Endothelial cell of umbilical vein (primary cell): Measurements from ENCODE around the gene LRRC14B. TPM values are rescaled to one million over a fixed set of nuclear protein-coding genes. Genes with fewer than 3 reads are reported as not detected.

Experiments used
- BruUV-seq: library from RNA; stranded (reverse); fragments of 400-500 nt; replicated peaks from 2 replicates; lab custom pipeline; 2021; lab: Mats Ljungman, UMichigan
- CTCF ChIA-PET: fragments of 300-600, 350-600 bp; sonication (Branson Sonifier 250); formaldehyde crosslinking; loops from one replicate; lab custom pipeline; 2021; ENCODE audit warnings: antibody characterized with exemption, inconsistent platforms; lab: Charles Lee
- POLR2A ChIA-PET: fragments of 300-600, 350-600 bp; sonication (Branson Sonifier 250); formaldehyde crosslinking; loops from one replicate; lab custom pipeline; 2021; ENCODE audit warnings: antibody characterized with exemption, inconsistent platforms; lab: Charles Lee
- DNase-seq: peaks from one replicate; pipeline ENCODE4 v3.0.0-alpha.2; 2011; ENCODE audit warnings: low read depth, low spot score
- FAIRE-seq: peaks from 2 replicates; lab custom pipeline; 2011; peaks lifted over from hg19 to GRCh38; lab: Jason Lieb, UNC
- H2AFZ ChIP-seq: 2 replicates; pipeline ENCODE4 v1.6.0; 2012; ENCODE audit warnings: low read depth, low read length, control low read depth, inconsistent platforms
- H3K27ac ChIP-seq: 2 replicates; pipeline ENCODE4 v1.5.1; 2011; ENCODE audit warnings: low read depth, mild to moderate bottlenecking, control low read depth, low read length, moderate library complexity; ENCODE audit not compliant: insufficient read depth
- H3K27me3 ChIP-seq, 2 experiments: 2 replicates each; pipeline versions ENCODE4 v1.6.0 to v1.6.1; 2011; ENCODE audit warnings: low read length in 2 of 2, mixed read lengths in 1 of 2; ENCODE audit not compliant: control insufficient read depth in 2 of 2, insufficient read depth in 2 of 2
- H3K36me3 ChIP-seq, 2 experiments: 2 replicates in 1 of 2; 3 replicates in 1 of 2; pipeline ENCODE4 v1.5.1; 2011; ENCODE audit warnings: low read length in 2 of 2, mild to moderate bottlenecking in 1 of 2, moderate library complexity in 1 of 2; ENCODE audit not compliant: control insufficient read depth in 2 of 2, insufficient read depth in 2 of 2; ENCODE audit errors: extremely low read depth in 1 of 2
- H3K4me1 ChIP-seq: 3 replicates; pipeline ENCODE4 v1.5.1; 2011; ENCODE audit warnings: mild to moderate bottlenecking, low read length; ENCODE audit not compliant: control insufficient read depth, insufficient read depth; ENCODE audit errors: extremely low read depth
- H3K4me2 ChIP-seq: 2 replicates; pipeline ENCODE4 v1.6.1; 2011; ENCODE audit warnings: low read length, control low read depth, mixed read lengths; ENCODE audit not compliant: insufficient read depth
- H3K4me3 ChIP-seq, 3 experiments: fragments of 200-600 bp in 1 of 3; sonication (generic), shearing (Covaris generic) in 1 of 3; replicated peaks in 1 of 3; 2 replicates each; pipeline ENCODE4 v1.5.1; 2011 to 2016; ENCODE audit warnings: control low read depth in 3 of 3, low read length in 3 of 3, mild to moderate bottlenecking in 2 of 3, inconsistent platforms in 1 of 3, low read depth in 1 of 3, moderate library complexity in 1 of 3; ENCODE audit not compliant: insufficient read depth in 1 of 3
- H3K79me2 ChIP-seq: 2 replicates; pipeline ENCODE4 v1.6.0; 2012; ENCODE audit warnings: low read length, inconsistent platforms; ENCODE audit not compliant: control insufficient read depth, insufficient read depth
- H3K9ac ChIP-seq: replicated peaks from 2 replicates; pipeline ENCODE3; 2011; ENCODE audit warnings: low read length, control low read depth; ENCODE audit not compliant: insufficient read depth; ENCODE audit errors: extremely low read depth
- H3K9me1 ChIP-seq: replicated peaks from 3 replicates; pipeline ENCODE4 v1.6.0; 2011; ENCODE audit warnings: mild to moderate bottlenecking, low read length; ENCODE audit not compliant: control insufficient read depth, insufficient read depth; ENCODE audit errors: extremely low read depth
- H3K9me3 ChIP-seq: replicated peaks from 2 replicates; pipeline ENCODE4 v1.5.1; 2012; ENCODE audit warnings: low read length, inconsistent platforms; ENCODE audit not compliant: control insufficient read depth, insufficient read depth
- H4K20me1 ChIP-seq: replicated peaks from 2 replicates; pipeline ENCODE3; 2011; ENCODE audit warnings: mild to moderate bottlenecking, low read length; ENCODE audit not compliant: control insufficient read depth, insufficient read depth; ENCODE audit errors: extremely low read depth
- EZH2 ChIP-seq: IDR thresholded peaks from 2 replicates; pipeline ENCODE4 v1.6.1; 2012; ENCODE audit warnings: borderline replicate concordance, low read depth, mild to moderate bottlenecking, moderate library complexity, low read length, inconsistent platforms; ENCODE audit not compliant: severe bottlenecking
- FOS ChIP-seq: IDR thresholded peaks from 2 replicates; pipeline ENCODE4 v1.6.1; 2011; ENCODE audit warnings: mild to moderate bottlenecking, low read length, moderate library complexity, borderline replicate concordance; ENCODE audit not compliant: insufficient read depth
- GATA2 ChIP-seq: IDR thresholded peaks from 2 replicates; pipeline ENCODE4 v1.7.0; 2011; ENCODE audit warnings: low read depth, mild to moderate bottlenecking, moderate library complexity, mixed read lengths, low read length; ENCODE audit not compliant: insufficient read length, insufficient read depth
- JUN ChIP-seq: IDR thresholded peaks from 2 replicates; pipeline ENCODE4 v1.6.1; 2011; ENCODE audit warnings: borderline replicate concordance, low read depth; ENCODE audit not compliant: insufficient read length, insufficient read depth
- MYC ChIP-seq: IDR thresholded peaks from one replicate; pipeline ENCODE4 v1.6.1; 2011; ENCODE audit warnings: mild to moderate bottlenecking, low read depth, low read length
- POLR2A ChIP-seq: IDR thresholded peaks from 2 replicates; pipeline ENCODE4 v1.6.1; 2012; ENCODE audit warnings: low read depth, mild to moderate bottlenecking, control low read depth, low read length
- POLR2AphosphoS5 ChIP-seq: IDR thresholded peaks from 2 replicates; pipeline ENCODE4 v1.6.1; 2012; ENCODE audit warnings: low read depth, mild to moderate bottlenecking, control low read depth, low read length, moderate library complexity; ENCODE audit not compliant: insufficient read depth
- dilution Hi-C: fragments of 300-500 bp; cut with MboI; formaldehyde crosslinking; loops from one replicate; pipeline ENCODE4 v1.15.0; 2019; ENCODE audit warnings: low sequenced_read_pairs; ENCODE audit not compliant: extremely low pct_ligation_motif_present
- intact Hi-C: fragments of 100-400 bp; cut with micrococcal nuclease; formaldehyde crosslinking; loops from one replicate; pipeline ENCODE4 v1.10.0; 2022
- polyA plus RNA-seq, 4 experiments: library from polyadenylated mRNA; depleted of rRNA in 3 of 4; stranded (reverse) in 3 of 4; unstranded in 1 of 4; fragments of >200 nt; gene quantifications; 2 replicates each; pipeline versions ENCODE4 v1.2.1 to v1.2.3, GENCODE V29; 2011 to 2012; ENCODE audit warnings: missing spikeins in 1 of 4
- total RNA-seq: library from RNA; stranded (reverse); gene quantifications from 2 replicates; pipeline ENCODE4 v1.2.3, GENCODE V29; 2021
- TF ChIP-seq, protein P1 (sequence below): IDR thresholded peaks from 2 replicates; pipeline ENCODE4 v1.6.1; 2011; ENCODE audit not compliant: insufficient read depth, insufficient read length
- TF ChIP-seq, protein P2 (sequence below), 2 donors: IDR thresholded peaks; 1 replicate in 1 of 2; 2 replicates in 1 of 2; pipeline ENCODE4 v1.5.1; 2011; ENCODE audit warnings: low read length in 2 of 2, mild to moderate bottlenecking in 2 of 2, moderate library complexity in 2 of 2, control low read depth in 1 of 2, inconsistent platforms in 1 of 2, low read depth in 1 of 2; ENCODE audit not compliant: insufficient read depth in 1 of 2; ENCODE audit errors: extremely low read depth in 1 of 2

LRRC14B gene
- total and polyA plus RNA-seq, 2 donors (not counting 3 experiments of a cell fraction or from before 2014, with no cell fraction given) = not detected

DNA sequence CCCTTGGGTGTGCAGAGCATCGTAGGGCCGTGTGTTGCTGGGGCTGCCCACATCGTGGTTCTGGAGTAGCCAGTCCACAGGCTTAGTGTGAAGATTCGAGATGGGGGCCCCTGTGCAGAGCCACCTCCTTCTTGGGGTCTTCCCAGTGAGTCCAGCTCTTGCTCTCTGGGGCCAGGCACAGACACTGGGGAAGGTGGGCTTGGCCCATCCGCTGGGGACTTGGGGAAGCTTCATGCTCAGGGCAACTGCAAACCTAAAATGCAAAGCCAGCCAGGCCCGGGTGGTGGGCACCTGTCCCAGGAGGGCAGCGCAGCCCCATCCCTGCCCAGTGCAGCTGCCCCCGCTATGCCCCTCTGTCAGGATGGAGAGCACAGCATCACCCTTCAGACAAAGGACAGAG lies 46.4 kb upstream of the LRRC14B start:
- no TSS peak for BruUV-seq
- Histone ChIP-seq H3K36me3 (no peaks in the 10 kb centered on the region), H3K27ac (no peak overlapping the region), H3K9me3 (no peaks in the 10 kb centered on the region), H3K4me2 (no peak overlapping the region), H3K9ac (no peak overlapping the region), H3K4me1 (no peaks in the 10 kb centered on the region), H3K4me3 (no peak overlapping the region), H3K9me1 (no peaks in the 10 kb centered on the region), H3K79me2 (no peaks in the 10 kb centered on the region), H2AFZ (no peak overlapping the region), H4K20me1 (no peaks in the 10 kb centered on the region), H3K27me3 (no peaks in the 10 kb centered on the region)
- TF ChIP-seq, protein P1, sequence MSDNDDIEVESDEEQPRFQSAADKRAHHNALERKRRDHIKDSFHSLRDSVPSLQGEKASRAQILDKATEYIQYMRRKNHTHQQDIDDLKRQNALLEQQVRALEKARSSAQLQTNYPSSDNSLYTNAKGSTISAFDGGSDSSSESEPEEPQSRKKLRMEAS = no peak
- TF ChIP-seq EZH2 (no peak), GATA2 (no peak), JUN (no peak), POLR2AphosphoS5 (no peak), MYC (no peak), FOS (no peak), POLR2A (no peak)
- TF ChIP-seq, protein P2, sequence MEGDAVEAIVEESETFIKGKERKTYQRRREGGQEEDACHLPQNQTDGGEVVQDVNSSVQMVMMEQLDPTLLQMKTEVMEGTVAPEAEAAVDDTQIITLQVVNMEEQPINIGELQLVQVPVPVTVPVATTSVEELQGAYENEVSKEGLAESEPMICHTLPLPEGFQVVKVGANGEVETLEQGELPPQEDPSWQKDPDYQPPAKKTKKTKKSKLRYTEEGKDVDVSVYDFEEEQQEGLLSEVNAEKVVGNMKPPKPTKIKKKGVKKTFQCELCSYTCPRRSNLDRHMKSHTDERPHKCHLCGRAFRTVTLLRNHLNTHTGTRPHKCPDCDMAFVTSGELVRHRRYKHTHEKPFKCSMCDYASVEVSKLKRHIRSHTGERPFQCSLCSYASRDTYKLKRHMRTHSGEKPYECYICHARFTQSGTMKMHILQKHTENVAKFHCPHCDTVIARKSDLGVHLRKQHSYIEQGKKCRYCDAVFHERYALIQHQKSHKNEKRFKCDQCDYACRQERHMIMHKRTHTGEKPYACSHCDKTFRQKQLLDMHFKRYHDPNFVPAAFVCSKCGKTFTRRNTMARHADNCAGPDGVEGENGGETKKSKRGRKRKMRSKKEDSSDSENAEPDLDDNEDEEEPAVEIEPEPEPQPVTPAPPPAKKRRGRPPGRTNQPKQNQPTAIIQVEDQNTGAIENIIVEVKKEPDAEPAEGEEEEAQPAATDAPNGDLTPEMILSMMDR (IDR thresholded peaks at IDR 0.05; ENCODE audit: extremely low read depth in 1 of 2, insufficient read depth in 1 of 2, low read depth in 1 of 2, low read length in 2 of 2) = no peak
- ChIA-PET CTCF (no interaction called here), POLR2A (no interaction called here)
- DNase-seq (no peak), FAIRE-seq (no peak)
- intact Hi-C loops (no loop called here), dilution Hi-C loops (no loop called here)
